HG02642 (cell line): ENCODE results near the gene GPR146.

Source experiments
- ATAC-seq: cut with Tn5 transposase; IDR thresholded peaks from one replicate; pipeline ENCODE4 v1.9.1; 2021; ENCODE audit warnings: mild to moderate bottlenecking; ENCODE audit not compliant: unreplicated experiment, poor library complexity

GPR146 gene

GRCh38 chr7:1011297-1012003, 32.9 kb upstream of the GPR146 start:
- no peak for ATAC-seq

- ATAC-seq = no peak
Observed at GRCh38 chr7:1012004-1012715, 32.2 kb upstream of the GPR146 start.

GRCh38 chr7:1012716-1013095, 31.6 kb upstream of the GPR146 start:
- no peak for ATAC-seq

- no peak for ATAC-seq
Observed at GRCh38 chr7:1013581-1013980, 30.8 kb upstream of the GPR146 start.

GRCh38 chr7:1014681-1015080, 29.7 kb upstream of the GPR146 start:
- no peak for ATAC-seq

- no peak for ATAC-seq
Observed at GRCh38 chr7:1015196-1016121, 28.9 kb upstream of the GPR146 start.

- no peak for ATAC-seq
Observed at GRCh38 chr7:1016577-1017531, 27.5 kb upstream of the GPR146 start.

- no peak for ATAC-seq
Observed at GRCh38 chr7:1017586-1018333, 26.6 kb upstream of the GPR146 start.

GRCh38 chr7:1018334-1018695, 26.0 kb upstream of the GPR146 start:
- no peak for ATAC-seq

- ATAC-seq = no peak
Observed at GRCh38 chr7:1019255-1019785, 25.0 kb upstream of the GPR146 start.

- no peak for ATAC-seq
Observed at GRCh38 chr7:1019789-1020610, 24.3 kb upstream of the GPR146 start.

GRCh38 chr7:1020849-1021251, 23.5 kb upstream of the GPR146 start:
- ATAC-seq = no peak

GRCh38 chr7:1021366-1021765, 23.0 kb upstream of the GPR146 start:
- ATAC-seq = no peak

- ATAC-seq = no peak
Observed at GRCh38 chr7:1021931-1022330, 22.4 kb upstream of the GPR146 start.

GRCh38 chr7:1022356-1022755, 22.0 kb upstream of the GPR146 start:
- no peak for ATAC-seq

- ATAC-seq = no peak
Observed at GRCh38 chr7:1022801-1023465, 21.4 kb upstream of the GPR146 start.

GRCh38 chr7:1024331-1024841, 20.0 kb upstream of the GPR146 start:
- ATAC-seq = peak; percentile 58
